MV-4-11 (cell line): ENCODE measurements around the gene KCNB1.
A peak's percentile ranks its signal among the peaks of the same experiment; 100 is the strongest.

ENCODE experiments used
- DNase-seq: peaks from one replicate; lab custom pipeline; 2025; lab: John Stamatoyannopoulos, UW

The KCNB1 gene

GRCh38 chr20:49497398-49497669 is 14.9 kb upstream of the KCNB1 start:
- DNase-seq: no peak

- no peak for DNase-seq
These were observed 14.3 kb upstream of the KCNB1 start for GRCh38 chr20:49496553-49497397.

- DNase-seq: no peak
These were observed 13.6 kb upstream of the KCNB1 start for GRCh38 chr20:49496043-49496442.

- no peak for DNase-seq
These were observed 8.2 kb upstream of the KCNB1 start for GRCh38 chr20:49490689-49491088.

- DNase-seq: no peak
These were observed 7.2 kb upstream of the KCNB1 start for GRCh38 chr20:49489688-49490087.

- no peak for DNase-seq
These were observed 3.6 kb upstream of the KCNB1 start for GRCh38 chr20:49486064-49486463.

- no peak for DNase-seq
These were observed 3.1 kb upstream of the KCNB1 start for GRCh38 chr20:49485563-49485962.

- peak; percentile 53 for DNase-seq
These were observed 2.0 kb upstream of the KCNB1 start for GRCh38 chr20:49484180-49485140.

GRCh38 chr20:49483696-49484123 is 1.2 kb upstream of the KCNB1 start:
- DNase-seq: no peak

- DNase-seq: no peak
These were observed 689 bp upstream of the KCNB1 start for GRCh38 chr20:49483018-49483695.

GRCh38 chr20:49482173-49482572 is 295 bp downstream of the KCNB1 start:
- no peak for DNase-seq

- DNase-seq: no peak
These were observed 1.4 kb downstream of the KCNB1 start for GRCh38 chr20:49481116-49481515.

GRCh38 chr20:49480236-49480635 is 2.2 kb downstream of the KCNB1 start:
- DNase-seq: no peak

GRCh38 chr20:49479785-49480184 is 2.7 kb downstream of the KCNB1 start:
- no peak for DNase-seq

- no peak for DNase-seq
These were observed 3.4 kb downstream of the KCNB1 start for GRCh38 chr20:49478754-49479689.

GRCh38 chr20:49478266-49478665 is 4.2 kb downstream of the KCNB1 start:
- no peak for DNase-seq

- DNase-seq: no peak
These were observed 5.3 kb downstream of the KCNB1 start for GRCh38 chr20:49477200-49477599.

GRCh38 chr20:49476016-49476355 is 6.5 kb downstream of the KCNB1 start:
- DNase-seq: no peak

GRCh38 chr20:49475292-49476015 is 7.0 kb downstream of the KCNB1 start:
- no peak for DNase-seq

- no peak for DNase-seq
These were observed 11.1 kb downstream of the KCNB1 start for GRCh38 chr20:49471397-49471796.

GRCh38 chr20:49470922-49471321 is 11.5 kb downstream of the KCNB1 start:
- DNase-seq: no peak
